HG02970 (cell line): ENCODE data around the gene PPCS.
A peak's percentile ranks its signal among the peaks of the same experiment; 100 is the strongest.
"Not testable (repeated sequence)": the region's sequence is repeated elsewhere in the genome, so short reads cannot be mapped to it uniquely, and the experiment has no call there.

Source experiments
- ATAC-seq: cut with Tn5 transposase; IDR thresholded peaks from one replicate; pipeline ENCODE4 v1.9.1; 2021; ENCODE audit warnings: mild to moderate bottlenecking, moderate library complexity, moderate number of reproducible peaks; ENCODE audit not compliant: unreplicated experiment, low FRiP score

Gene PPCS

GRCh38 chr1:42449256-42449655 is 7.1 kb upstream of the PPCS start:
- no peak for ATAC-seq

GRCh38 chr1:42450061-42450460 is 6.3 kb upstream of the PPCS start:
- no peak for ATAC-seq

GRCh38 chr1:42453386-42453785 is 3.0 kb upstream of the PPCS start:
- ATAC-seq, result no peak

GRCh38 chr1:42454403-42454802 is 1.9 kb upstream of the PPCS start:
- no peak for ATAC-seq

- peak; percentile 45 for ATAC-seq
Measured at GRCh38 chr1:42456754-42457089, 379 bp downstream of the PPCS start.

- no peak for ATAC-seq
Measured at GRCh38 chr1:42461196-42461595, 4.9 kb downstream of the PPCS start.

GRCh38 chr1:42462828-42463763 is 6.8 kb downstream of the PPCS start, which contains the start of gene CCDC30:
TSS of gene CCDC30 (plus strand) at chr1:42463286. CDS start at chr1:42480552, 17,266 bp downstream.
- ATAC-seq, result peak; percentile 99

GRCh38 chr1:42463921-42464320 is 7.6 kb downstream of the PPCS start:
- no peak for ATAC-seq

GRCh38 chr1:42466030-42466429 is 9.7 kb downstream of the PPCS start:
- no peak for ATAC-seq

GRCh38 chr1:42469727-42470126 is 13.4 kb downstream of the PPCS start:
- no peak for ATAC-seq

- ATAC-seq, result no peak
Measured at GRCh38 chr1:42476605-42477004, 20.3 kb downstream of the PPCS start.

- not testable (repeated sequence) for ATAC-seq
Measured at GRCh38 chr1:42477354-42477753, 21.0 kb downstream of the PPCS start.

- ATAC-seq, result no peak
Measured at GRCh38 chr1:42477775-42478174, 21.4 kb downstream of the PPCS start.

- no peak for ATAC-seq
Measured at GRCh38 chr1:42479621-42480020, 23.3 kb downstream of the PPCS start.

- ATAC-seq, result no peak
Measured at GRCh38 chr1:42480921-42481320, 24.6 kb downstream of the PPCS start.

GRCh38 chr1:42482635-42483153 is 26.4 kb downstream of the PPCS start:
- ATAC-seq, result no peak

- no peak for ATAC-seq
Measured at GRCh38 chr1:42484382-42484781, 28.0 kb downstream of the PPCS start.

GRCh38 chr1:42490237-42490636 is 33.9 kb downstream of the PPCS start:
- no peak for ATAC-seq

- not testable (repeated sequence) for ATAC-seq
Measured at GRCh38 chr1:42502031-42502430, 45.7 kb downstream of the PPCS start.

GRCh38 chr1:42504535-42505128 is 48.3 kb downstream of the PPCS start:
- ATAC-seq, result no peak

- ATAC-seq, result no peak
Measured at GRCh38 chr1:42506576-42506975, 50.2 kb downstream of the PPCS start.
